HepG2 (cell line): ENCODE data around the gene APLNR. TPM values are rescaled to one million over a fixed set of nuclear protein-coding genes. Genes with fewer than 3 reads are reported as not detected.

Source experiments
- ATAC-seq: fragments of 200-7000 bp; cut with Tn5 transposase; 3 replicates; pipeline ENCODE4 v1.9.1; 2020; ENCODE audit warnings: mild to moderate bottlenecking, moderate library complexity
- BruUV-seq: library from RNA; stranded (reverse); fragments of 400-500 nt; replicated peaks from 2 replicates; lab custom pipeline; 2021; lab: Mats Ljungman, UMichigan
- CTCF ChIA-PET: fragments of 300-600 bp; formaldehyde crosslinking; extraction: SDS; loops from one replicate; lab custom pipeline; 2021; ENCODE audit warnings: low total read pairs, inconsistent platforms, low intra/inter-chr PET ratio; lab: Yijun Ruan, JAX
- POLR2A ChIA-PET: fragments of 350-600 bp; sonication (Branson Sonifier 250); formaldehyde crosslinking; loops from one replicate; lab custom pipeline; 2020; ENCODE audit warnings: antibody characterized with exemption, inconsistent platforms; lab: Yijun Ruan, JAX
- DNase-seq: peaks from one replicate; pipeline ENCODE4 v3.0.0-alpha.2; 2015; ENCODE audit warnings: low spot score
- FAIRE-seq: peaks from 3 replicates; lab custom pipeline; 2011; peaks lifted over from hg19 to GRCh38; lab: Jason Lieb, UNC
- H2AFZ ChIP-seq: one replicate; pipeline ENCODE4 v1.6.1; 2011; ENCODE audit warnings: low read length, inconsistent platforms
- H3K27ac ChIP-seq: fragments of 300-600 bp; 3 replicates; pipeline ENCODE4 v1.8.0; 2011; ENCODE audit warnings: mixed run types, mild to moderate bottlenecking, mixed read lengths, low read length, inconsistent platforms; ENCODE audit not compliant: insufficient read depth; ENCODE audit errors: extremely low read length
- H3K27me3 ChIP-seq, 2 experiments: fragments of 200-600 bp in 1 of 2; 2 replicates in 1 of 2; 3 replicates in 1 of 2; pipeline versions ENCODE4 v1.6.0 to v1.8.0; 2011; ENCODE audit warnings: low read length in 2 of 2, mild to moderate bottlenecking in 2 of 2, moderate library complexity in 2 of 2, inconsistent platforms in 1 of 2; ENCODE audit not compliant: insufficient read depth in 2 of 2, control insufficient read depth in 1 of 2
- H3K36me3 ChIP-seq, 2 experiments: fragments of 200-600 bp in 1 of 2; replicated peaks in 1 of 2; 2 replicates in 1 of 2; 3 replicates in 1 of 2; pipeline versions ENCODE4 v1.5.1 to v1.8.0; 2011; ENCODE audit warnings: low read length in 2 of 2, inconsistent platforms in 1 of 2; ENCODE audit not compliant: insufficient read depth in 2 of 2, control insufficient read depth in 1 of 2
- H3K4me1 ChIP-seq: 2 replicates; pipeline ENCODE4 v1.5.1; 2012; ENCODE audit warnings: low read length, inconsistent platforms; ENCODE audit not compliant: insufficient read depth
- H3K4me2 ChIP-seq: 2 replicates; pipeline ENCODE4 v1.6.0; 2011; ENCODE audit warnings: low read depth, low read length, inconsistent platforms
- H3K4me3 ChIP-seq, 3 experiments: fragments of 200-600 bp in 1 of 3; sonication (generic), shearing (Covaris generic) in 1 of 3; replicated peaks in 1 of 3; 2 replicates each; pipeline ENCODE4 v1.5.1; 2011 to 2016; ENCODE audit warnings: low read length in 3 of 3, inconsistent platforms in 2 of 3, low read depth in 2 of 3, mild to moderate bottlenecking in 2 of 3, control low read depth in 1 of 3, mixed read lengths in 1 of 3; ENCODE audit not compliant: insufficient read depth in 1 of 3
- H3K79me2 ChIP-seq: one replicate; pipeline ENCODE4 v1.6.1; 2011; ENCODE audit warnings: low read length, inconsistent platforms; ENCODE audit not compliant: insufficient read depth
- H3K9ac ChIP-seq: 2 replicates; pipeline ENCODE4 v1.6.0; 2011; ENCODE audit warnings: mild to moderate bottlenecking, low read depth, low read length, inconsistent platforms; ENCODE audit not compliant: insufficient read depth
- H3K9me3 ChIP-seq: 2 replicates; pipeline ENCODE4 v1.5.1; 2012; ENCODE audit warnings: mild to moderate bottlenecking, low read length
- H4K20me1 ChIP-seq: 2 replicates; pipeline ENCODE4 v1.6.0; 2011; ENCODE audit warnings: inconsistent platforms, mild to moderate bottlenecking, low read length, moderate library complexity; ENCODE audit not compliant: insufficient read depth
- AGO2 ChIP-seq: fragments of 200-400 bp; formaldehyde crosslinking; optimal IDR thresholded peaks from 2 replicates; pipeline ENCODE3; 2017; ENCODE audit warnings: mild to moderate bottlenecking, low read depth, low read length, moderate library complexity
- ARNT ChIP-seq: fragments of 450-650 bp; IDR thresholded peaks from 2 replicates; pipeline ENCODE4 v1.6.1; 2017
- BCLAF1 ChIP-seq: fragments of 450-650 bp; IDR thresholded peaks from 2 replicates; pipeline ENCODE4 v1.6.1; 2017; ENCODE audit warnings: mild to moderate bottlenecking
- CBX2 ChIP-seq, 2 experiments: fragments of 200-600 bp in 1 of 2; sonication (generic); formaldehyde crosslinking in 1 of 2; IDR thresholded peaks; 2 replicates each; pipeline versions ENCODE4 v1.7.0 to v1.8.1; 2018 to 2022; ENCODE audit warnings: low read depth in 2 of 2, low read length in 1 of 2, mild to moderate bottlenecking in 1 of 2, missing genetic modification reagents in 1 of 2
- FOXC1 ChIP-seq: sonication (generic); formaldehyde crosslinking; IDR thresholded peaks from 2 replicates; pipeline ENCODE4 v1.8.0; 2022; ENCODE audit warnings: mild to moderate bottlenecking, missing genetic modification reagents, borderline replicate concordance
- FOXK1 ChIP-seq: sonication (generic); formaldehyde crosslinking; IDR thresholded peaks from 2 replicates; pipeline ENCODE4 v1.4.0; 2020; ENCODE audit warnings: low read depth, missing genetic modification reagents, borderline replicate concordance
- GZF1 ChIP-seq: sonication (generic); formaldehyde crosslinking; IDR thresholded peaks from 2 replicates; pipeline ENCODE4 v1.5.1; 2020; ENCODE audit warnings: mild to moderate bottlenecking, missing genetic modification reagents
- HNF1A ChIP-seq, 2 experiments: sonication (generic) in 1 of 2; formaldehyde crosslinking in 1 of 2; IDR thresholded peaks; 2 replicates each; pipeline versions ENCODE4 v1.4.0 to v1.6.1; 2016 to 2020; ENCODE audit warnings: borderline replicate concordance in 1 of 2, low read depth in 1 of 2, mild to moderate bottlenecking in 1 of 2, missing genetic modification reagents in 1 of 2
- PBX2 ChIP-seq: IDR thresholded peaks from 2 replicates; pipeline ENCODE4 v1.6.1; 2016; ENCODE audit warnings: control low read depth
- PPARG ChIP-seq: conservative IDR thresholded peaks from 2 replicates; pipeline ENCODE4 v1.6.1; 2016; ENCODE audit warnings: missing biosample characterization, missing genetic modification reagents
- RBM22 ChIP-seq: fragments of 200-400 bp; formaldehyde crosslinking; optimal IDR thresholded peaks from 2 replicates; pipeline ENCODE3; 2017; ENCODE audit warnings: mild to moderate bottlenecking, low read length, moderate library complexity
- RFX3 ChIP-seq: IDR thresholded peaks from 2 replicates; pipeline ENCODE4 v1.6.1; 2016; ENCODE audit warnings: missing biosample characterization, missing genetic modification reagents
- SAFB2 ChIP-seq: sonication (generic); formaldehyde crosslinking; IDR thresholded peaks from 2 replicates; pipeline ENCODE4 v1.5.1; 2020; ENCODE audit warnings: missing genetic modification reagents, low read depth, mild to moderate bottlenecking, borderline replicate concordance
- ZNF143 ChIP-seq: sonication (generic); formaldehyde crosslinking; IDR thresholded peaks from 2 replicates; pipeline ENCODE4 v1.4.0; 2020; ENCODE audit warnings: missing genetic modification reagents
- ZNF292 ChIP-seq: sonication (generic); formaldehyde crosslinking; IDR thresholded peaks from 2 replicates; pipeline ENCODE4 v1.8.1; 2022; ENCODE audit warnings: mild to moderate bottlenecking, low read depth, missing genetic modification reagents, borderline replicate concordance
- ZNF713 ChIP-seq: sonication (generic); formaldehyde crosslinking; IDR thresholded peaks from 2 replicates; pipeline ENCODE4 v1.4.0; 2020; ENCODE audit warnings: mild to moderate bottlenecking, missing genetic modification reagents
- ZNF788 ChIP-seq: sonication (generic); formaldehyde crosslinking; IDR thresholded peaks from 2 replicates; pipeline ENCODE4 v1.5.0; 2020; ENCODE audit warnings: mild to moderate bottlenecking, missing genetic modification reagents, borderline replicate concordance
- WGBS: methylation state at CpG from one replicate; pipeline ENCODE4 v1.1.6; 2017; ENCODE audit warnings: low lambda C conversion rate; 5-methylcytosine and 5-hydroxymethylcytosine counted together
- in situ Hi-C: cut with HindIII; loops from 2 replicates; pipeline ENCODE4 v1.10.0; 2017; ENCODE audit warnings: low pct_unique_long_range_greater_than_20kb; ENCODE audit not compliant: extremely low pct_ligation_motif_present
- intact Hi-C: fragments of 100-400 bp; cut with micrococcal nuclease; formaldehyde crosslinking; loops from one replicate; pipeline ENCODE4 v1.10.0; 2022; ENCODE audit not compliant: unreplicated experiment
- polyA plus RNA-seq, 8 experiments: library from polyadenylated mRNA; depleted of rRNA in 3 of 8; stranded (reverse) in 7 of 8; unstranded in 1 of 8; fragments of >200 nt; fragmentation: Illumina TruSeq in 4 of 8; extraction: Trizol in 4 of 8; gene quantifications; 2 replicates each; pipeline versions ENCODE4 v1.2.1 to v1.2.3, GENCODE V29; 2011 to 2016; ENCODE audit warnings: low read depth in 4 of 8, missing spikeins in 1 of 8, mixed read lengths in 1 of 8; ENCODE audit not compliant: insufficient read depth in 1 of 8
- total RNA-seq, 5 experiments: library from RNA; depleted of rRNA; stranded (reverse); fragments of >200 nt; fragmentation: Illumina TruSeq; extraction: Trizol; gene quantifications; 2 replicates each; pipeline ENCODE4 v1.2.3, GENCODE V29; 2016; ENCODE audit warnings: low read depth in 1 of 5

Gene APLNR
- total and polyA plus RNA-seq, 2 of the 13 experiments (the other 11 are each of a cell fraction or from before 2014, with no cell fraction given), result not detected

GRCh38 chr11:57244911-57245310 lies 7.9 kb upstream of the APLNR start:
- H3K9ac ChIP-seq, result no peak overlapping the region
- no peak for FAIRE-seq
- in situ Hi-C loops (no loop called here), intact Hi-C loops (no loop called here)
- no peaks in the 10 kb centered on the region for H3K4me1 ChIP-seq
- H3K4me3 ChIP-seq, result no peak overlapping the region
- H4K20me1 ChIP-seq, result no peaks in the 10 kb centered on the region
- BruUV-seq, result no TSS peak
- H3K79me2 ChIP-seq, result no peaks in the 10 kb centered on the region
- TF ChIP-seq ZNF713 (CRISPR knock-in tag) (no peak), GZF1 (CRISPR knock-in tag) (no peak), ZNF788 (CRISPR knock-in tag) (no peak), HNF1A (IDR thresholded peaks at IDR 0.05; ENCODE audit: low read depth) (no peak), HNF1A (CRISPR knock-in tag; IDR thresholded peaks at IDR 0.05; ENCODE audit: borderline replicate concordance) (no peak), CBX2 (IDR thresholded peaks at IDR 0.05; ENCODE audit: low read depth, low read length) (no peak), CBX2 (CRISPR knock-in tag; IDR thresholded peaks at IDR 0.05; ENCODE audit: low read depth) (no peak), RFX3 (CRISPR knock-in tag) (no peak), FOXK1 (no peak), AGO2 (no peak), BCLAF1 (no peak), ARNT (no peak), RBM22 (no peak), SAFB2 (CRISPR knock-in tag) (no peak), PPARG (CRISPR knock-in tag) (no peak), PBX2 (CRISPR knock-in tag) (no peak), FOXC1 (CRISPR knock-in tag) (no peak), ZNF292 (CRISPR knock-in tag) (no peak), ZNF143 (CRISPR knock-in tag) (no peak)
- H3K27me3 ChIP-seq, result no peaks in the 10 kb centered on the region
- no peak overlapping the region for H3K4me2 ChIP-seq
- no peaks in the 10 kb centered on the region for H3K36me3 ChIP-seq
- 4% methylated on average over 2 of the region's 3 CpGs for WGBS
- no peak for ATAC-seq
- DNase-seq, result no peak
- ChIA-PET POLR2A (no interaction called here), CTCF (no interaction called here)
- no peaks in the 10 kb centered on the region for H3K9me3 ChIP-seq
- H2AFZ ChIP-seq, result no peak overlapping the region
- H3K27ac ChIP-seq, result no peak overlapping the region
